ENCODE results near the gene CEND1.

DNA sequence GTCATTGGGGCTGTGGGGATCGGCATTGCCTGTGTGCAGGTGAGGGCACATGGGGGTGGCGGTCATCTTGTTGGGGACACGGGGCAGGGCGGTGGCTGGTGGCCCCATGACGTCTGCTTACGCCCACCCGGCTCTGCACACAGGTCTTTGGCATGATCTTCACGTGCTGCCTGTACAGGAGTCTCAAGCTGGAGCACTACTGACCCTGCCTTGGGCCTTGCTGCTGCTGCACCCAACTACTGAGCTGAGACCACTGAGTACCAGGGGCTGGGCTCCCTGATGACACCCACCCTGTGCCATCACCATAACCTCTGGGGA lies 48.1 kb upstream of the CEND1 start:
- no peak for TF ChIP-seq EP300 (IDR thresholded peaks at IDR 0.05; ENCODE audit: borderline replicate concordance in 1 of 2, low read depth in 1 of 2, low read length in 1 of 2)
- TF ChIP-seq, protein P1, sequence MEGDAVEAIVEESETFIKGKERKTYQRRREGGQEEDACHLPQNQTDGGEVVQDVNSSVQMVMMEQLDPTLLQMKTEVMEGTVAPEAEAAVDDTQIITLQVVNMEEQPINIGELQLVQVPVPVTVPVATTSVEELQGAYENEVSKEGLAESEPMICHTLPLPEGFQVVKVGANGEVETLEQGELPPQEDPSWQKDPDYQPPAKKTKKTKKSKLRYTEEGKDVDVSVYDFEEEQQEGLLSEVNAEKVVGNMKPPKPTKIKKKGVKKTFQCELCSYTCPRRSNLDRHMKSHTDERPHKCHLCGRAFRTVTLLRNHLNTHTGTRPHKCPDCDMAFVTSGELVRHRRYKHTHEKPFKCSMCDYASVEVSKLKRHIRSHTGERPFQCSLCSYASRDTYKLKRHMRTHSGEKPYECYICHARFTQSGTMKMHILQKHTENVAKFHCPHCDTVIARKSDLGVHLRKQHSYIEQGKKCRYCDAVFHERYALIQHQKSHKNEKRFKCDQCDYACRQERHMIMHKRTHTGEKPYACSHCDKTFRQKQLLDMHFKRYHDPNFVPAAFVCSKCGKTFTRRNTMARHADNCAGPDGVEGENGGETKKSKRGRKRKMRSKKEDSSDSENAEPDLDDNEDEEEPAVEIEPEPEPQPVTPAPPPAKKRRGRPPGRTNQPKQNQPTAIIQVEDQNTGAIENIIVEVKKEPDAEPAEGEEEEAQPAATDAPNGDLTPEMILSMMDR (IDR thresholded peaks at IDR 0.05): no peak
